ENCODE measurements around the gene DHRS12. TPM values are rescaled to one million over a fixed set of nuclear protein-coding genes. Genes with fewer than 3 reads are reported as not detected.

The DHRS12 gene
- total RNA-seq, 1 experiment from 2014 or later, result 6.9 TPM

DNA sequence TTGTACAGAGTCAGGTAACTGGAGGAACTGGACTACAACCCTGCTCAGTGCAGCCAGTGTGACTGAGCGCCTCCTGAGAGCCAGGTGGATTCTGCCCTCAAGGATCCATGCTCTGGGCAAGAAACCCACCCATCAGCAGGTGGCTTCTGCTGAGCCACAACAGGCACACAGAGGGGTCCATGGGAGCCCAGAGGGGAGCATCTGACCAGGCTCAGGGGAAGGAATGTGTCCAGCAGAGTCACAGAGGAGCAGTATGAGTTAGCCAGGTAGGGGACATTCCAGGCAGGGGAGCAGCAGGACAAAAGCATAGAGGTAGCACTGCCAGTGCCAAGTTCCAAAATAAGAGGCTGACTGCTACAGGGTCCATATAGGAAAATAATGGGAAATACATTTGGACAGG, 19.9 kb downstream of the DHRS12 start:
- no TSS peak for BruUV-seq (replicated peaks)
- Histone ChIP-seq H3K27me3 (ENCODE audit: insufficient read depth, low read depth) (no peaks in the 10 kb centered on the region), H3K79me2 (ENCODE audit: low read depth) (no peaks in the 10 kb centered on the region), H4K20me1 (ENCODE audit: insufficient read depth) (no peaks in the 10 kb centered on the region), H3K4me3 (no peak overlapping the region), H2AFZ (no peak overlapping the region), H3K27ac (no peak overlapping the region), H3K4me1 (replicated peaks; ENCODE audit: insufficient read depth) (no peaks in the 10 kb centered on the region), H3K9me3 (ENCODE audit: insufficient read depth, low read depth) (no peaks in the 10 kb centered on the region), H3K36me3 (ENCODE audit: low read depth) (no peaks in the 10 kb centered on the region), H3K4me2 (no peak overlapping the region), H3K9me2 (ENCODE audit: insufficient read depth) (no peaks in the 10 kb centered on the region), H3F3A (ENCODE audit: insufficient read depth, low read depth) (no peaks in the 10 kb centered on the region)
- ChIA-PET CTCF (interaction anchor here (1.0 kb wide), 1 partner anchor 14 kb away, joined by 4 read pairs; no protein-coding TSS in a partner anchor), POLR2A (ENCODE audit: unreplicated experiment) (no interaction called here)
- TF ChIP-seq, protein P1, sequence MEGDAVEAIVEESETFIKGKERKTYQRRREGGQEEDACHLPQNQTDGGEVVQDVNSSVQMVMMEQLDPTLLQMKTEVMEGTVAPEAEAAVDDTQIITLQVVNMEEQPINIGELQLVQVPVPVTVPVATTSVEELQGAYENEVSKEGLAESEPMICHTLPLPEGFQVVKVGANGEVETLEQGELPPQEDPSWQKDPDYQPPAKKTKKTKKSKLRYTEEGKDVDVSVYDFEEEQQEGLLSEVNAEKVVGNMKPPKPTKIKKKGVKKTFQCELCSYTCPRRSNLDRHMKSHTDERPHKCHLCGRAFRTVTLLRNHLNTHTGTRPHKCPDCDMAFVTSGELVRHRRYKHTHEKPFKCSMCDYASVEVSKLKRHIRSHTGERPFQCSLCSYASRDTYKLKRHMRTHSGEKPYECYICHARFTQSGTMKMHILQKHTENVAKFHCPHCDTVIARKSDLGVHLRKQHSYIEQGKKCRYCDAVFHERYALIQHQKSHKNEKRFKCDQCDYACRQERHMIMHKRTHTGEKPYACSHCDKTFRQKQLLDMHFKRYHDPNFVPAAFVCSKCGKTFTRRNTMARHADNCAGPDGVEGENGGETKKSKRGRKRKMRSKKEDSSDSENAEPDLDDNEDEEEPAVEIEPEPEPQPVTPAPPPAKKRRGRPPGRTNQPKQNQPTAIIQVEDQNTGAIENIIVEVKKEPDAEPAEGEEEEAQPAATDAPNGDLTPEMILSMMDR (conservative IDR thresholded peaks at IDR 0.05), result no peak
- TF ChIP-seq EZH2 (IDR thresholded peaks at IDR 0.05; ENCODE audit: low read depth), result no peak
- intact Hi-C loops (cut with micrococcal nuclease; ENCODE audit: unreplicated experiment), result no loop called here
- no peak for DNase-seq

DNA sequence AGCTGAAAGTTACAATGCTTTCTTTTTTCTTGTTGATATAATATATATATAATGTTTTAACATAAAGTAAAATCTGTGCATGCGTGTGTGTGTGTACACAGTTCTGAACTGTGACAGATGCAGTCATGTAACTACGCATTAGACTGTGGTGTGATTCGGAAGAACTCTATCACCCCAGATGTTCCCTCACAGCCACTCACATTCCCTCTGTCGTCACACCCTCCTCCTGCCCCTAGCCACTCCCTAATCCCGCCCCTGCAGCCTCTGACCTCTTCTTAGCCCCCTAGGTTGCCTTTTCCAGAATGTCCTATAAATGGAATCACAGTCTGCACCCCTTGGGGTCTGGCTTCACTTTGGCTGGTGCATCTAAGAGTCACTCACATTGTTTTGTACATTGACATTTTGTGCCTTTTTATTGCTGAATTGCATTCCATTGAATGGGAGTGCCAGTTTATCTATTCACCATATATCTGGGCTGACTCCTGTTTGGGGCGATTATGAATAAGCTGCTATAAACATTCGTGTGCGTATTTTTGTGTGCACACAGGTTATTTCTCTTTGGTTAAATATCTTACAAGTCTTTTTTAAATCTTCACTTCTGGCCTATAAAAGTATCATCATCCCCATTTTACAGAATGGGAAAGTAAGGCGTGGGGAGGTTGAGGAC, 20.4 kb downstream of the DHRS12 start:
- no TSS peak for BruUV-seq (replicated peaks)
- Histone ChIP-seq H3K9me2 (ENCODE audit: insufficient read depth) (no peaks in the 10 kb centered on the region), H3K4me2 (no peak overlapping the region), H3K36me3 (ENCODE audit: low read depth) (no peaks in the 10 kb centered on the region), H3K27me3 (ENCODE audit: insufficient read depth, low read depth) (no peaks in the 10 kb centered on the region), H3K4me3 (no peak overlapping the region), H3K79me2 (ENCODE audit: low read depth) (no peaks in the 10 kb centered on the region), H3K27ac (no peak overlapping the region), H4K20me1 (ENCODE audit: insufficient read depth) (no peaks in the 10 kb centered on the region), H3F3A (ENCODE audit: insufficient read depth, low read depth) (no peaks in the 10 kb centered on the region), H3K4me1 (replicated peaks; ENCODE audit: insufficient read depth) (no peaks in the 10 kb centered on the region), H3K9me3 (ENCODE audit: insufficient read depth, low read depth) (no peaks in the 10 kb centered on the region), H2AFZ (no peak overlapping the region)
- ChIA-PET CTCF (interaction anchor here (1.0 kb wide), 1 partner anchor 14 kb away, joined by 4 read pairs; no protein-coding TSS in a partner anchor), POLR2A (ENCODE audit: unreplicated experiment) (interaction anchor here (0.6 to 0.8 kb wide), 2 partner anchors 331 to 344 kb away, joined by 8 to 20 read pairs; partner anchors contain the start of gene INTS6)
- DNase-seq, result no peak
- TF ChIP-seq, protein P1 (conservative IDR thresholded peaks at IDR 0.05), result no peak
- TF ChIP-seq EZH2 (IDR thresholded peaks at IDR 0.05; ENCODE audit: low read depth), result no peak
- intact Hi-C loops (cut with micrococcal nuclease; ENCODE audit: unreplicated experiment), result no loop called here

DNA sequence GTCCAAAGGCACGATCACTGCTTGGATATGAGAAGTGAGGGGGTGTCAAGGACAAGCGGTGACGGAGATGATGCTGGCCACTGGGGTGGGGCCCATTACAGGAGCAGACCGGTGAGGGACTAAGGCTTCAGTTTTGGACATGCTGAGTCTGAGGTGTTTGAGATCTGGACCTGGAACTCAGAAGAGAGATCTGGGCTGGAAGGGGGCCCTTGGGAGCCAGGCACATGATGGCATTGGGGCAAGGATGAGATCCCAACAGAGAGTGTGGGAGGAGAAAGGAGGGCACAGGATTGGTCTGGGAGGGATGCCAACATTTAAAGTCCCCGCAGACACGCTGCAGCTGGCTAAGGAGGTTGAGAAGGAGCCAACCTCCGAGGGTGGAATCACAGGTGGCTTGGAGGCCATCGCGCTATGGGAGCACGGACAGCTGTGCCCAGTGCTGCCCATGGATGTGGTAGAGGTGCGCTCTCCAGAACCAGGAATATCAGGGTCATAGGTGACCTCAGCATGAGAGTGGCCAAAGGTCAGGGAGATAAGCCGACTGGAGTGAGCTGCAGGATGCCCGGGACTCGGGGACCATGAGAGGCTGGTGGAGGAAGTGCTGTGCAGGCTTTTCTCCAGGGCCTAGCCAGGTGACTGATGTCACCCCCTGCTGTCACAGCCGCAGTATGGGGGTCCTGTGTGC, 21.8 kb downstream of the DHRS12 start:
- Histone ChIP-seq H3K27me3 (ENCODE audit: insufficient read depth, low read depth) (no peaks in the 10 kb centered on the region), H3K79me2 (ENCODE audit: low read depth) (no peaks in the 10 kb centered on the region), H3K9me2 (ENCODE audit: insufficient read depth) (no peaks in the 10 kb centered on the region), H3K4me2 (no peak overlapping the region), H4K20me1 (ENCODE audit: insufficient read depth) (no peaks in the 10 kb centered on the region), H3F3A (ENCODE audit: insufficient read depth, low read depth) (no peaks in the 10 kb centered on the region), H3K4me1 (replicated peaks; ENCODE audit: insufficient read depth) (no peaks in the 10 kb centered on the region), H3K9me3 (ENCODE audit: insufficient read depth, low read depth) (no peaks in the 10 kb centered on the region), H3K4me3 (no peak overlapping the region), H2AFZ (no peak overlapping the region), H3K27ac (no peak overlapping the region), H3K36me3 (ENCODE audit: low read depth) (no peaks in the 10 kb centered on the region)
- ChIA-PET CTCF (no interaction called here), POLR2A (ENCODE audit: unreplicated experiment) (no interaction called here)
- DNase-seq, result no peak
- no peak for TF ChIP-seq EZH2 (IDR thresholded peaks at IDR 0.05; ENCODE audit: low read depth)
- TF ChIP-seq, protein P1 (conservative IDR thresholded peaks at IDR 0.05), result no peak
- intact Hi-C loops (cut with micrococcal nuclease; ENCODE audit: unreplicated experiment), result no loop called here
- BruUV-seq (replicated peaks), result no TSS peak

Measured in PC-9 (cell line).